ENCODE data around the gene CHADL.
"Not testable (repeated sequence)": the region's sequence is repeated elsewhere in the genome, so short reads cannot be mapped to it uniquely, and the experiment has no call there.

Gene CHADL

GRCh38 chr22:41184679-41185078 is 56.1 kb downstream of the CHADL start:
- DNase-seq (ENCODE audit: low read depth in 2 of 2, low spot score in 1 of 2): no peak

DNA sequence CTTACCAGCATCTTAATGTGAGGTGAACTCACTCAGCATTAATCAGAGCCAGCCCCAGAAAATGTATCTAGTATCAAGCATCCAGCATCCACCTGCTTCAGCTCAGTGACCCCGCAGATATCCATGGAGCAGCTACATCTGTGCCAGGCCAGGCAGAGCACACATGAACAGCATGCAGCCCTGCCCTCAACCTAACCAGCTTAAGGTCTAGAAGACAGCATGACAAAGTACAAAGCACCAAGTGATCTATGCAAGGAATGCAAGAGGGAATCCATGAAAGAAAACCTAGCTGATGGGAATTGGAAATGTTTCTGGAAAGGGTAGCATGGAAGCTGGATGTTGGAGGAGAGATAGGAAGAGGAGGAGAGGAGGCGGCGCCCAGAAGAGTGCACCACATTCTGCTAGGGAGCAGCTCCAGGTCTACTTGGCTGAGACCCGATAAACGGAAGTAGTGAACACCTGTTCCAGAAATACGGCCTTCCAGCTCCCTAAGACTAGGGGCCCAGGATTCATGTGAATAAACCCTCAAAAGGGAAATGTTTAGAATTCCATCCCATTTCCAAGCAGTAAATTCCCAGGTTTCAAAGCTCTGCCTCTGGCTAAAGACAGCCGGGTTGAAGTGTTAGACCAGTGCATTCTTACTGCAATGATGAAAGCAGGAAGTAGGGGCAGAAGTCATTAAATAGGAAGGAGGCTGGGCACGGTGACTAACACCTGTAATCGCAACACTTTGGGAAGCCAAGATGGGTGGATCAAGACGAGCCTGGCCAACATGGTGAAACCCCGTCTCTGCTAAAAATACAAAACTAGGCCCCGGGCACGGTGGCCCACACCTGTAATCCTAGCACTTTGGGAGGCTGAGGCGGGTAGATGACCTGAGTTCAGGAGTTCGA is 59.1 kb downstream of the CHADL start:
- no peak for DNase-seq (ENCODE audit: low read depth in 2 of 2, low spot score in 1 of 2)

DNA sequence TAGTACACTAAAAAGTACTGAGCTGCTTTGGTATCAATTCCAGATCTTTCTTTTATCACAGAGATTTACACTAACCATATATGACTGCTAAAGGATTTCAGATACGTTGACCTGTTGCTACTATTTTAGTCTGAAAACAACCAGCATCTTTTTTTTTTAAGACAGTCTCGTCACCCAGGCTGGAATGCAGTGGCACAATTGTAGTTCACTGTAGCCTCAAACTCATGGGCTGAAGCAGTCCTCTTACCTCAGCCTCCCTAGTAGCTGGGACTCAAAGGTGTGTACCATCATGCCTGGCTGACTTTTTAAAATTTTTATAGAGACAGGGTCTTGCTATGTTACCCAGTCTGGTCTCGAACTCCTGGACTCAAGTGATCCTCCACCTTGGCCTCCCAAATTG is 59.8 kb downstream of the CHADL start:
- DNase-seq (ENCODE audit: low read depth in 2 of 2, low spot score in 1 of 2): no peak

GRCh38 chr22:41180362-41180761 is 60.4 kb downstream of the CHADL start:
- not testable (repeated sequence) for DNase-seq (ENCODE audit: low read depth in 2 of 2, low spot score in 1 of 2)
